ENCODE measurements around the gene GAST.
"Not testable (repeated sequence)": the region's sequence is repeated elsewhere in the genome, so short reads cannot be mapped to it uniquely, and the experiment has no call there.

GAST gene

GRCh38 chr17:41678907-41679739 is 33.0 kb upstream of the GAST start:
- peak overlapping the region; percentile 81 for H3K4me3 Mint-ChIP-seq
- H3K27ac Mint-ChIP-seq = peak overlapping the region; percentile 98
- no peak for DNase-seq
- peaks cover 42% of the 10 kb centered on the region for H3K4me1 Mint-ChIP-seq (ENCODE audit: low read depth)
- no peaks in the 10 kb centered on the region for H3K9me3 Mint-ChIP-seq
- H3K36me3 Mint-ChIP-seq (ENCODE audit: low read depth) = no peaks in the 10 kb centered on the region
- no peaks in the 10 kb centered on the region for H3K27me3 Mint-ChIP-seq

- DNase-seq = no peak
- Mint-ChIP-seq H3K4me1 (ENCODE audit: low read depth) (peaks cover 42% of the 10 kb centered on the region), H3K9me3 (no peaks in the 10 kb centered on the region), H3K27ac (peak overlapping the region; percentile 98), H3K36me3 (ENCODE audit: low read depth) (no peaks in the 10 kb centered on the region), H3K4me3 (peak overlapping the region; percentile 81), H3K27me3 (no peaks in the 10 kb centered on the region)
Measured at GRCh38 chr17:41679740-41680425, 32.2 kb upstream of the GAST start.

- H3K27ac Mint-ChIP-seq = no peak overlapping the region
- H3K36me3 Mint-ChIP-seq (ENCODE audit: low read depth) = no peaks in the 10 kb centered on the region
- H3K27me3 Mint-ChIP-seq = no peaks in the 10 kb centered on the region
- no peak overlapping the region for H3K4me3 Mint-ChIP-seq
- H3K4me1 Mint-ChIP-seq (ENCODE audit: low read depth) = peaks cover 42% of the 10 kb centered on the region
- no peak for DNase-seq
- no peaks in the 10 kb centered on the region for H3K9me3 Mint-ChIP-seq
Measured at GRCh38 chr17:41680426-41681040, 31.6 kb upstream of the GAST start.

GRCh38 chr17:41681776-41682175 is 30.4 kb upstream of the GAST start:
- Mint-ChIP-seq H3K4me3 (no peak overlapping the region), H3K27me3 (no peaks in the 10 kb centered on the region), H3K9me3 (no peaks in the 10 kb centered on the region), H3K4me1 (ENCODE audit: low read depth) (peaks cover 32% of the 10 kb centered on the region), H3K36me3 (ENCODE audit: low read depth) (no peaks in the 10 kb centered on the region), H3K27ac (no peak overlapping the region)
- DNase-seq = no peak

GRCh38 chr17:41682631-41683030 is 29.5 kb upstream of the GAST start:
- Mint-ChIP-seq H3K36me3 (ENCODE audit: low read depth) (no peaks in the 10 kb centered on the region), H3K4me3 (no peak overlapping the region), H3K27ac (no peak overlapping the region), H3K9me3 (no peaks in the 10 kb centered on the region), H3K27me3 (no peaks in the 10 kb centered on the region), H3K4me1 (ENCODE audit: low read depth) (peaks cover 31% of the 10 kb centered on the region)
- no peak for DNase-seq

- Mint-ChIP-seq H3K9me3 (no peaks in the 10 kb centered on the region), H3K4me1 (ENCODE audit: low read depth) (peaks cover 30% of the 10 kb centered on the region), H3K4me3 (no peak overlapping the region), H3K27me3 (no peaks in the 10 kb centered on the region), H3K36me3 (ENCODE audit: low read depth) (peaks cover 3% of the 10 kb centered on the region), H3K27ac (no peak overlapping the region)
- no peak for DNase-seq
Measured at GRCh38 chr17:41683441-41684007, 28.6 kb upstream of the GAST start.

GRCh38 chr17:41684035-41684434 is 28.1 kb upstream of the GAST start:
- peak overlapping the region; percentile 8 for H3K27ac Mint-ChIP-seq
- no peaks in the 10 kb centered on the region for H3K9me3 Mint-ChIP-seq

GRCh38 chr17:41685753-41686152 is 26.4 kb upstream of the GAST start:
- DNase-seq, H3K4me3 Mint-ChIP-seq, H3K9me3 Mint-ChIP-seq, H3K27me3 Mint-ChIP-seq, H3K27ac Mint-ChIP-seq: not testable (repeated sequence)
- Mint-ChIP-seq H3K36me3 (ENCODE audit: low read depth) (peaks cover 24% of the 10 kb centered on the region), H3K4me1 (ENCODE audit: low read depth) (peaks cover 22% of the 10 kb centered on the region)

More at GRCh38 chr17:41684035-41684434, 28.1 kb upstream of the GAST start:
- peaks cover 7% of the 10 kb centered on the region for H3K36me3 Mint-ChIP-seq (ENCODE audit: low read depth)
- H3K27me3 Mint-ChIP-seq = no peaks in the 10 kb centered on the region
- DNase-seq = no peak
- H3K4me3 Mint-ChIP-seq = no peak overlapping the region
- H3K4me1 Mint-ChIP-seq (ENCODE audit: low read depth) = peaks cover 25% of the 10 kb centered on the region

GRCh38 chr17:41686281-41686680 is 25.9 kb upstream of the GAST start:
- Mint-ChIP-seq H3K27me3 (no peaks in the 10 kb centered on the region), H3K36me3 (ENCODE audit: low read depth) (peaks cover 29% of the 10 kb centered on the region), H3K4me1 (ENCODE audit: low read depth) (peaks cover 27% of the 10 kb centered on the region), H3K4me3 (no peak overlapping the region), H3K27ac (no peak overlapping the region), H3K9me3 (no peaks in the 10 kb centered on the region)
- DNase-seq = no peak

- Mint-ChIP-seq H3K27me3 (no peaks in the 10 kb centered on the region), H3K27ac (peak overlapping the region; percentile 99)
Measured at GRCh38 chr17:41687828-41688640, 24.1 kb upstream of the GAST start.

GRCh38 chr17:41688641-41689496 is 23.3 kb upstream of the GAST start, which contains the start of gene EIF1:
TSS of gene EIF1 (plus strand) at chr17:41688885. CDS start at chr17:41689039, 154 bp downstream.
- Mint-ChIP-seq H3K27ac (peak within 1 kb of the TSS; percentile 99), H3K4me3 (peak within 1 kb of the TSS; percentile 97), H3K4me1 (ENCODE audit: low read depth) (peaks cover 34% of the 10 kb centered on the region), H3K36me3 (ENCODE audit: low read depth) (peaks cover 55% of the 10 kb centered on the region), H3K9me3 (no peaks in the 10 kb centered on the region), H3K27me3 (no peaks in the 10 kb centered on the region)
- peak; percentile 100 for DNase-seq

More at GRCh38 chr17:41687828-41688640, 24.1 kb upstream of the GAST start:
- peaks cover 47% of the 10 kb centered on the region for H3K36me3 Mint-ChIP-seq (ENCODE audit: low read depth)
- DNase-seq = peak; percentile 63
- peaks cover 34% of the 10 kb centered on the region for H3K4me1 Mint-ChIP-seq (ENCODE audit: low read depth)
- no peaks in the 10 kb centered on the region for H3K9me3 Mint-ChIP-seq
- H3K4me3 Mint-ChIP-seq = peak overlapping the region; percentile 97

- peak overlapping the region; percentile 97 for H3K4me3 Mint-ChIP-seq
- H3K4me1 Mint-ChIP-seq (ENCODE audit: low read depth) = peaks cover 34% of the 10 kb centered on the region
- H3K36me3 Mint-ChIP-seq (ENCODE audit: low read depth) = peaks cover 61% of the 10 kb centered on the region
- H3K27ac Mint-ChIP-seq = peak overlapping the region; percentile 99
- H3K9me3 Mint-ChIP-seq = no peaks in the 10 kb centered on the region
- no peak for DNase-seq
- no peaks in the 10 kb centered on the region for H3K27me3 Mint-ChIP-seq
Measured at GRCh38 chr17:41689497-41690299, 22.4 kb upstream of the GAST start.

Data from activated T-cell treated with anti-CD3 and anti-CD28 coated beads, Interleukin-2, amount 50 U/mL, for 24 hours (primary cell).